ENCODE results near the gene SLC37A3.

SLC37A3 gene

GRCh38 chr7:140400381-140400780, 2.1 kb upstream of the SLC37A3 start:
- no peak for DNase-seq

GRCh38 chr7:140398821-140399220, 491 bp upstream of the SLC37A3 start:
- no peak for DNase-seq

GRCh38 chr7:140393756-140394306, 4.5 kb downstream of the SLC37A3 start:
- DNase-seq: no peak

- no peak for DNase-seq
Observed at GRCh38 chr7:140391634-140392033, 6.7 kb downstream of the SLC37A3 start.

GRCh38 chr7:140390466-140391190, 7.7 kb downstream of the SLC37A3 start:
- no peak for DNase-seq

GRCh38 chr7:140390034-140390433, 8.3 kb downstream of the SLC37A3 start:
- DNase-seq: no peak

GRCh38 chr7:140389445-140389844, 8.9 kb downstream of the SLC37A3 start:
- DNase-seq: no peak

- DNase-seq: no peak
Observed at GRCh38 chr7:140384894-140385545, 13.3 kb downstream of the SLC37A3 start.

- DNase-seq: no peak
Observed at GRCh38 chr7:140383954-140384713, 14.2 kb downstream of the SLC37A3 start.

GRCh38 chr7:140375892-140376730, 22.2 kb downstream of the SLC37A3 start:
- DNase-seq: no peak

- no peak for DNase-seq
Observed at GRCh38 chr7:140375323-140375722, 23.0 kb downstream of the SLC37A3 start.

GRCh38 chr7:140369294-140369693, 29.0 kb downstream of the SLC37A3 start:
- DNase-seq: no peak

- no peak for DNase-seq
Observed at GRCh38 chr7:140367528-140367927, 30.8 kb downstream of the SLC37A3 start.

- DNase-seq: no peak
Observed at GRCh38 chr7:140364819-140365218, 33.5 kb downstream of the SLC37A3 start.

- DNase-seq: no peak
Observed at GRCh38 chr7:140360697-140361229, 37.6 kb downstream of the SLC37A3 start.

- DNase-seq: no peak
Observed at GRCh38 chr7:140358412-140359051, 39.8 kb downstream of the SLC37A3 start.

- DNase-seq: no peak
Observed at GRCh38 chr7:140358024-140358411, 40.3 kb downstream of the SLC37A3 start.

- no peak for DNase-seq
Observed at GRCh38 chr7:140350056-140350455, 48.3 kb downstream of the SLC37A3 start.

GRCh38 chr7:140349144-140349771, 49.1 kb downstream of the SLC37A3 start:
- no peak for DNase-seq

GRCh38 chr7:140348161-140348849, 50.0 kb downstream of the SLC37A3 start:
- no peak for DNase-seq

- no peak for DNase-seq
Observed at GRCh38 chr7:140347218-140347617, 51.1 kb downstream of the SLC37A3 start.
